ENCODE measurements around the gene JUND.

JUND gene

DNA sequence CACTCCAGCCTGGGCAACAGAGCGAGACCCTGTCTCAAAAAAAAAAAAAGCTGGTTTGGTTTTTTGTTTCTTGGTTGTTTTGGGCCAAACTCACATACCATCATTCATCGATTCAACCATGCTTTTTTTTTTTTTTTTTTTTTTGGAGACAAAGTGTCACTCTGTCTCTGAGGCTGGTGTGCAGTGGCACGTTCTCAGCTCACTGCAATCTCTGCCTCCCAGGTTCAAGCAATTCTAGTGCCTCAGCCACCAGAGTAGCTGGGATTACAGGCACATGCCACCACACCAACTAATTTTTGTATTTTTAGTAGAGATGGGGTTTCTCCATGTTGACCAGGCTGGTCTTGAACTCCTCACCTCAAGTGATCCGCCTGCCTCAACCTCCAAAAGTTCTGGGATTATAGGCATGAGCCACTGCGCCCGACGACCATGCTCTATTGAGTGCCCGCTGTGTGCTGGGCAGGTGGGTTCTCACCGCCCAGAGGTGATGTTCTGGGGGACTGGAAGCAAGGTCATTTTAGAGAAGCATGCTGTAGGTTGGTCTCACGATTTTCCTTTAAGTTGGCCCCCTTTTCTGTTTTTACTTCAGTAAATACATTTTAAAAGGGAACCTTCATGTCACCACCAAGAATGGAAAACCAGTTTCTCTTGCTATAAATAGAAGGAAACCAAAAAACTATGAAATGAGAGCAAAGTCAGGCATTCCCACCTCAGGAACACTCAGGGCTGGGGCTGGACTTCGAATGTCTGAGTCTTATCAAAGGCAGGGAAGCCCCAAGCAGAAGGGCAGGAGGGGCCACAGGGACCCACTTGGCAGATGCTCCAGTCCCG lies 8.3 kb upstream of the JUND start:
- no peak for FAIRE-seq

DNA sequence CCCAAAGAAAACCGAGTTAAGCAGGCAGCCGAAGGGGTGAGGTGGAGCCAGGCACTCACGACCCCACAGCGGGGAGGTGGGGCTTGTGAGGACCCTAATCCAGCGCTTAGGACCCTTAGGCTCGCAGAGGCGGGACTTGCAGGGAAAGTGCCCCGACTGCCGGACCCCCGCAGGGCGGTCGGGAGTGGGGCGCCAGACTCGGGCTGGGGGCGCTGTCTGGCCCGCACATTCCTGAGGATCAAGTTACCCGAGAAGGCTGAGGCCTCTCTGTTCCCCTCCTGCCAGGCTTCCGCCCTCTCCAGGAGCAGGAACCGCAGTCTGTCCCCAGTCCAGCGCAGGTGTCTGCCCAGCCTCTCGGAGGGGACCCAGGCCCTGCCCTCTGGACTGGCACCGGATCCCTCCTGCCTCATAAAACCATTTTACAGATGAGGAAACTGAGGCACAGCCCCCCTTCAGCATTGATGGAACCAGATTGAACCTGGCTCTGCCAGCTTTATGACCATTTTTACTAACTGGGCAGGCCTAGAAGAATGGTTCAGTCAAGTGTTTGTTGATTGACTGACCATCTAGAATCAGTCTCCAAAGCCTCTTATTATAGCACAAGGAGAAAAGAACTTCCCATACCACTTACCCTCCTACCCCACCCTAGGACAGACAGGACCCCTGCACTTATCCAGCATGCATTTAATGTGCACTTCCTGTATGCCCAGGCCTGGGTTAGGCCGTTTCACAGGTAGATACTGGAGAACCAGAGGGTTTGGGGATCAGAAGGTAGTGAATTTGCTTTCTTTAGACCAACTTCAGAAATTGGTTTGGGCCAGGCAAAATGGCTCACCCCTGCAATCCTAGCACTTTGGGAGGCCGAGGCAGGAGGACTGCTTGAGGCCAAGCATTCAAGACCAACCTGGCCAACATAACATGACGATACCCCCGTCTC lies 6.7 kb upstream of the JUND start:
- no peak for FAIRE-seq

DNA sequence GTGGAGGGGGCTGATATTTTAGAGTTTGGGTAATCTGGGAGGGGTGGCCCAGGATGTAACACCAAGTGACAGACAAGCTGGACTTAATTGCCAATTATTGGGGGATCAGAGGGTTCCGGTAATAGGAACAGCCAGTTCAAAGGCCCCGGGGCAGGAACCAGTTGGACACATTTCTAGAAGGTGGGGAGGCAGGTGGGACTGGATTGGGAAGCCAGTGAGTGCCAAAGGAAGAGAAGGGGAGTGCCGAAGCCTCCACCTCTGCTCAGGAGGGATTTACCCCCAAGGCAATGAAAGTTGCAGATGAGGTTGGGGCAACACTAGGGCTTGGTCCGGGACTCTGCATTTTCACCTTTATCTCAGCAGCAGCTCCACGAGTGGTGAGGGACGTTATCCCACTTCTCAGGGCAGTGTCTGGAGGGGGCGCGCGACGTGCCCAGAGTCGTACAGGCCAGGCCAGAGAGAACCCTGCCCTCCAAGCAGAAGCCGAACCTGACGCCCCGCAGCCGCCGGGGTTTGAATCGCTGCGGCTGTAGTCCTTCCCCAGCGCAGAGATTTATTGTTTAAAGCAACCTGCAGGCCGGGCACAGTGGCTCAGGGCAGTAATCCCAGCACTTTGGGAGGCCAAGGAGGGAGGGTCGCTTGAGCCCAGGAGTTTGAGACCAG lies 5.7 kb upstream of the JUND start:
- FAIRE-seq: no peak

DNA sequence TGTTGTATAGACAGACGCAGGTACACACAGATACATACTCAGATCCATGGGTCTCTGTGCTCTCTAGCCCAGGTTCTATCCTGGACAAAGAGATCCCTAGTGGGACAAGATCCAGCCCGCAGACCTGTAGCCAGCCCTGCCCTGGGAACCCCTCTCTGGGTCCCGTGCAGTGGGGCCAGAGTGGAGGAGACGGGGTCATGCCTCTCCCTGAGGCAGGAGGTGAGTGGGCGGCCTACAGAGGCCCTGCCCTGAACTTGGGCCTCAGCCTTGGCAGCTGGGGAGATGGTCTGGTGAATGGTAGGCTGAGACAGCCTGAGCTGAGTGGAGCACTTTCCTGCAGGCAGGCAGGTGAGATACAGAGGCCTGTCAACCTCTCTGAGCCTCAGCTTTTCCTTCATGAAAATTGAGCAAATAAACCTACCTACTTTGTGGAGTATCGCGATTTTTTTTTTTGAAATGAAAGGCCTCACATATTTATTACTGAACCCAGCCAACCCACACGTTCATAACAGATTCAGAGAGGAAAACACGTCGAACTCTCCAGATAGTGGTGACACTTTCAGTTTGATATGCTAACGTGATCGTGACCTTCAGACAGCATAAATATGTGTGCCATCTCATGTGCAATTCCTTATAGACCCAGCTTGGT lies 3.4 kb upstream of the JUND start:
- FAIRE-seq: no peak

DNA sequence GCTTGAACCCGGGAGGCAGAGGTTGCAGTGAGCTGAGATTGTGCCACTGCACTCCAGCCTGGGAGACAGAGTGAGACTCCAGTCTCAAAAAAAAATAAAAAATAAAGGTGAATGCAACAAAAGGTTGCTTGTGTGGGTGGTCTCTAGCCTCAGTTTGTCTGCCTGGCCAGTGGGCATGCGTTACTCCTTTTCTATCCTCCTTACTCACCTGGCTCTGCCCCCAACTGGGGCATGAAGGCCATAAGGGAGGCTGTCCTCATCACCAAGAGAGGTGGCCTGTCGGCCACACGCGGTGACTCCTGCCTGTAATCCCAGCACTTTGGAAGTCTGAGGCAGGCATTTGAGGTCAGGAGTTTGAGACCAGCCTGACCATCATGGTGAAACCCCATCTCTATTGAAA lies 1.9 kb upstream of the JUND start:
- no peak for FAIRE-seq

DNA sequence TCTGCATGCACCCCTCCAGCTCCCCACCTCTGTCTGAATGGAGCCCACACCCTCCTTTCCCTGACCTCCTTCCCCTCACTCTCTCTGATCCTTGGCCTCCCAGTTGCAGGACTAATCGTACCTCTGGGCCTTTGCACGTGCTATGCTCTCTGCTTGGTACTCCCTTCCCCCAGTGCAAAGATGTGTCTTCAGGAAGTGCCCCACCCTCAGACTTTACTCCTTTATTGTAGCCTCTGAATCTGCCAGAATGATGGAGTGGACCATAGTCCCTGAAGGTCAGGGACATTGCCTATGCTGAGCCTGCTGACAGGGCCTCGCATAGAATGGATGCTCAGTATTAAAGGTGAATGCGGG lies 1.3 kb upstream of the JUND start:
- no peak for FAIRE-seq

DNA sequence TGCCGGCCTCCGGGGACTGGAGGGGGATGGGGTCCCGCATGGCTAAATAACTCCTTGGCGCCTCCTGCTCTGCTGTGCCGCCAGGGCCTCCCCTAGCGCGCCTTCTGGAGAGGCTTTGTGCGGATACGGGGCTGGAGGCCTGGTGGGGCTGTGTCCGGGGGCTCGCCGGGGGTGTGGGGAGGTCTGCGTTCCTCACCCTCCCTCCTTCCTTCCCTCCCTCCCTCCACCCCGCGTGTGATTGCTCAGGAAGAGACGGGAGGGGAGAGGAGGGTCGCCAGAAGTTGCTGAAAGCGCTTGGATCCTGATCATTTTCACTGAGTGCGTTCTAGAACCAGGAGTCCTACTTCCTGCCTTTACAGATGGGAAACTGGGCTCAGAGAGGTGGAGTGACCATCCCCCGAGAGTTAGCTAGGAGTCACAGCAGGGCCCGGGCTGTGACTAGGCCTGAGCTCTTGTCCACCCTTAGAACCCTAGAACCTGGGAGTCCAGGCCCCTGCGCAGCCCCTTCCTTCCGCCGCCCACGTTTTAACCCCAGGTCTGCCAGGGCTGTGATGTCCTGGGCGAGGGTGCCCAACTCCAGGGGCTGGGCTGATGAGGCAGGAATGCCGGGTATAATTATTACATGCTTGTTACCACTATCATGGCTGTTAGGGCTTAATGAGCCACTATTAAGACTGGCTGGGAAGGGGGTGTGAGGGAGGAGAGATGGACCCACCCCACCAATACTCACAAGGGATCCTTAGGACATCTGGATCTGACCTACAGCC lies 782 bp upstream of the JUND start:
- no peak for FAIRE-seq

DNA sequence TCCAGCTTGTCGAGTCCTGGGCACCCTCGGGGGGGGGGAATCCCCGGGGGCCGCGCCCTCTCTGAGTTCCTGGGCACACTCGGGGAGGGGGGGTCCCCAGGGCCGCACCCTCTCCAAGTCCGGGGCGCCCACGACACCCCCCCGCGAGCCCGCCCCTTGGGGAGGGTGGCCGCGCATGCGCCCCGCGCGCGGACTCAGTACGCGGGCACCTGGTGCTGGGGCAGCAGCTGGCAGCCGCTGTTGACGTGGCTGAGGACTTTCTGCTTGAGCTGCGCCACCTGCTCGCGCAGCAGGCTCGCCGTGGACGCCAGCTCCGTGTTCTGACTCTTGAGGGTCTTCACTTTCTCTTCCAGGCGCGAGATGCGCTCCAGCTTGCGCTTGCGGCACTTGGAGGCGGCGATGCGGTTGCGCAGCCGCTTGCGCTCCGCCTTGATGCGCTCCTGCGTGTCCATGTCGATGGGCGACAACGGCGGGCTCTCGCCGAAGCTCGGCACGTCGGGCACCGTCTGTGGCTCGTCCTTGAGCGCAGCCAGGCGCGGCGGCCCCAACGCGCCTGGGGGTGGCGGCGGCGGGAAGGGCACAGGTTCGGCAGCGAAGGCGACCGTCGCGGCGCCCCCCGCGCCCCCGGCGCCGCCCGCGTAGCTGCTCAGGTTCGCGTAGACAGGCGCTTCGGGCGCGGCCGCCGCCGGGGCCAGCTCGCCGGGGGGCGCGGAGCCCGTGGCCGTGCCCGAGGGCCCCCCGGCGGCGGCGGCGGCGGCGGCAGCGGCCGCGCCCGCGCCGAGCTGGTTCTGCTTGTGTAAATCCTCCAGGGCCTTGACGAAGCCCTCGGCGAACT lies 958 bp downstream of the JUND start:
- no peak for FAIRE-seq

DNA sequence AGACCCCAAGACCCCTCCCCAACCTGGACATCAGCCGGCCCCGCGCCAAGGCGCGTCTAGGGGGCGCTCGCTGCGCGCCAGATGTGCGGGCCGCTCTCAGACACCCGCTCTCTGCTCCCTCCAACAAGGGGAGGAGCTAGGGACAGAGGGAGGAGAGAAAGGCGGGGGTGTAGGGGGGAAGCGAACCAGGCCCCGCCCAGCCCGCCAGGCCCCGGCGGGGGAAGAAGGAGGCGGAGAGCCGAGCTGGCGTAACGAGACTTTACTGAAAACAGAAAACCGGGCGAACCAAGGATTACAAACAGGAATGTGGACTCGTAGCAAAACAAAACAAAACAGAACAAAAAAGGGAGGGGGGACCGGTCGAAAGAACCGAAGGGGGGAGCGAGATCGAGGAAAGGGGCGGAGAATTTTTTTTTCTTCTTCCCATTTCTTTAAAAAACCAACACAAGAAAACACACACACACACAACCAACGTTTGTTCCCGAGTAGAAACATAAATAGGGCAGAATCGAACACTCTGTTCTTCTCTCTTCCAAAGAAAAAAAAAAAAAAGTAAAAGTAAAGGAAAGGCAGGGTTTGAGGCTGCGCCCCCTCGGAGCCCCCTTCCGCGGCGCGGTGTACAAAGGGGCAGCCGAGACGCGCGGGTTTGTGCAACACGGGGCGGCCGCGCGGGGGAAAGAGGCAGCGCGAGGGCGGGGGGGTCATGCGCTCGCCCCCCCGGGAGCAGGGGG lies 1.7 kb downstream of the JUND start:
- FAIRE-seq: no peak

DNA sequence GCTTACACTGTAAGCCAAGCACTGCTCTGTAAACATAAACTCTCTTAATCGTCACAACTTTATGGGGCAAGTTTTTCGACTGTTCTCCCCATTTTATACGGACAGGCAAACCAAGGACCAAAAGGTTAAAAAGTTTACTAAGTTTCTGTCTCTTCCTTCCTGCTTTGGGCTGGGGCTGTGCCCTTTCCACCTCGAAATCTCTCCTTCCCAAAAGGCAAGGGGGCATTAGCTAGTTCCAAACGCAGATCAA lies 2.2 kb downstream of the JUND start:
- no peak for FAIRE-seq

DNA sequence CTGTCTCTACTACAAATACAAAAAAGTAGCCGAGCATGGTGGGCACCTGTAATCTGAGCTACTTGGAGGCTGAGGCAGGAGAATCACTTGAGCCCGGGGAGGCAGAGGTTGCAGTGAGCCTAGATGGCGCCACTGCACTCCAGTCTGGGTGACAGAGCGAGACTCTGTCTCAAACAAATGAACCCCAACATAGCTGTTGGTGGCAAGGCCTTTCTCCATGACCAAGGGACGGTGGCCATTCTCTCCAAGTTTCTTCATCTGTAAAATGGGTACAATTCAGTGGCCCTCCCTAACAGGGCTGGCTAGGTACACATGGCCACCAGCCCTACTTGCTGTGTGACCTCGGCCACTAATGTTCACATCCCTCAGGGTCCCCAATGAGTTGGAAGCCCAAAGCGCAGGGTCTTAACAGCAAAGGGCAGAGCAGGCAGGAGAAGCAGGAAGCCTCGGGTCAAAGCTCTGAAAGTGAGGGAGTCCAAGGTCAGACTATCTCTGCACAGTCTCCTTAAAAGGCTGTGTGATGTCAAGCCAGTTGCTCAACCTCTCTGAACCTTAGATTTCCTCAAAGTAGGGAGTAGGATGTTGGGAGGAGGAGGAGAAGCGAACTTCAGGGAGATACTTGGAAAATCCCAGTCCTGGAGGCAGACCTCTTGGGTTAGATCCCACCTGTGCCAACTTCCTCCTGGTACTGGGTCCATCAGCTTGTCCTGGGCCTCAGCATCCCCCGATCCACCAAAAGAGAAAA lies 2.7 kb downstream of the JUND start:
- no peak for FAIRE-seq

DNA sequence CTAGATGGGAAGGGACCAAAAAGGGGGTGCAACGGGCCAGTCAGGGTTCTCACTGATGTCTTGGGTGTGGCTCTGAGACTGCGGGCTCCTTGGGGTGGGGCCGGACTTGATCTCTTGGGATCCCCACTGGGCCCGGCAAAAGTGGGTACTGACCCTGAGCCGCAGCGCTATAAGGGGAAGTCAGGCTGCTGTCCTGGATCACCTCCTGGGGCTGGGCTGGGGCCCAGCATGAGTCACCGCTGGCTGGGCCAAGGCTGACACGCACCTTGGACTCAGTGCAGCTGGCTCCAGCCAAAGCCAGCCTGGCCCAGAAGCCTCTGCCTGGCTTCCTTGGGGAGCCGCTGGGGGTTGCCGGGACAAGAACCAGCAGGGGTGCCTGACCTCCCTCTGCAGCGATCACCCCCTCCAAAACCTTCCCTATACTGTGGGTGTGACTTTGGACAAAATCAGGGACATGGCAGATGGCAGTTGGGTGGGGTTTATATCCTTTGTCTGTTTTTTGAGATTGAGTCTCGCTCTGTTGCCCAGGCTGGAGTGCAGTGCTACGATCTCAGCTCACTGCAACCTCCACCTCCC lies 6.6 kb downstream of the JUND start:
- no peak for FAIRE-seq

DNA sequence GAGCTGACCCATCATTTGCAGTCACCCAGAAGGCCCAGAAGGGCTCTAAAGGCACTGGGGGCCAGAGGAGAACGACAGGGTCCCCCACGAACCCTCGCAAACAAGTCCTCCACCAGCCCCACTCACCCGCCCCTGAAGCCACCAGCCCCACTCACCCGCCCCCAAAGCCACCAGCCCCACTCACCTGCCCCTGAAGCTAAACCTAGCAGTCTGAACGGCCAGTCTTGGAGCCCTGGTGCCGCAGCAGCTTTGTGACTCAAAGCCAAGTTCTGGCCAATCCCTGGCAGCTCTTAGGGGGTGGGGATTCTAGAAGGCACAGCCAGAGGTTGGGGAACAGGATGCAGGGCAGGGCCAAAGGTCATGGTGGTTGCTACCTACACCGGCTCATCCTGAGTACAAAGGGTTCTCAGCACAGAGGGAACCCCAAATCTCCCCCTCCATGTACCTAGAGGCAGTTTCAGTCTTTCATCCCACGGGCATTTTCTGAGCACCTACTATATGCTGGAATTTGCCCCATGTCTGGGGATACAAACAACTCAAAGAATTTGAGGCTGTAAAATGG lies 7.1 kb downstream of the JUND start, which contains the start of gene IQCN:
TSS of gene IQCN (minus strand) at position 234 of the 562 bp plus-strand sequence. CDS start 4,974 bp downstream, outside the sequence.
- FAIRE-seq: no peak

DNA sequence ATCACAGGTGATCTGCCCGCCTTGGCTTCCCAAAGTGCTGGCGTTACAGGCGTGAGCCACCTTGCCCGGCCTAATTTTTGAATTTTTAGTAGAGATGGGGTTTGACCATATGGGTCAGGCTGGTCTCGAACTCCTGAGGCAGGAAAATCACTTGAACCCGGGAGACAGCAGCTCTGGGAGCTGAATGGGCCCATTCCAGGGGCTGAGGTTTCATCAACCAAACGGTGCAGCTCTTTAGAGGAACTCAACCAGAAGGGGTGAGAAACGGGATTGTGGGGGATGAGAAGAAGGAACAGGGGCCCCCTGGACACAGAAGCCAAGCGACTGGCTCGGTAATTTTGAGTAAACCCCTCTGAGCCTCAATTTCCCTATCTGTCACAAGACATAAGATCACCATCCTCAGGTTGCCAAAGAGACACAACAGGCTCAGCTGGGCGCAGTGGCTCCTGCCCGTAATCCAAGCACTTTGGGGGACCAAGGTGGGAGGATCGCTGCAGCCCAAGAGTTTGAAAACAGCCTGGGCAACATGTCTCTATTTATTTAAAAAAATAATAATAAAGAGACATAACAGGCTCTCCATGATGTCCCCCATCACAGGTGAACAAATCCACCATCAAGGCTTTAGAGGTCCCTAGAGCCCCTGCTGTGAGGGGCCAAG lies 7.7 kb downstream of the JUND start:
- no peak for FAIRE-seq

DNA sequence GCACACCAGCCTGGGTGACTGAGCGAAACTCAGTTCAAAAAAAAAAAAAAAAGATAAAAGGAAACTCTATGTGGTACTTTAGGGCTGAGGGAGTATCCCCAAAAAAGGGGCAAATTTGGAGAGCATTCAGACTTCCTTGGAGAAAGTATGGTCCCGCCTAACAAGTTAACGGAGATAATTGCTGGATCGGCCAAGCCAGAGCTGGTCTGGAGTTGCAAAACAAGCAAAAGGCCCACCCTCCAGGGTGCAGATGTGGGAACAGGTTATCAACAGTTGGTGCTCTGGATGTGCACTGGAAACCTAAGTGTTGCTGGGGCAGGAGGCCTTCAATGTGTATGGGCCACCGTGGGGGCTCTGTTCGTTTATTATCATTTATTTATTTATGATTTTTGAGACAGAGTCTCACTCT lies 10.0 kb downstream of the JUND start:
- no peak for FAIRE-seq

DNA sequence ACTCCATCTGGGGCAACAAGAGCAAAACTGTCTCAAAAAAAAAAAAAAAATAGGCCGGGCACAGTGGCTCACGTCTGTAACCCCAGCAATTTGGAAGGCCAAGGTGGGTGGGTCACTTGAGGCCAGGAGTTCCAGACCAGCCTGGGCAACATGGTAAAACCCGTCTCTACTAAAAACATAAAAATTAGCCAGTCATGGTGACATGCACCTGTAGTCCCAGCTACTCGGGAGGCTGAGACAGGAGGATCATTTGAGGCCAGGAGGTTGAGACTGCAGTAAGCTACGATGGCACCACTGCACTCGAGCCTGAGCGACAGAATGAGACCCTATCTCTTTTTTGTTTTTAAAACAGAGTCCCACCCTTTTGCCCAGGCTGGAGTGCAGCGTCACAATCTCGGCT lies 11.1 kb downstream of the JUND start:
- FAIRE-seq: no peak

DNA sequence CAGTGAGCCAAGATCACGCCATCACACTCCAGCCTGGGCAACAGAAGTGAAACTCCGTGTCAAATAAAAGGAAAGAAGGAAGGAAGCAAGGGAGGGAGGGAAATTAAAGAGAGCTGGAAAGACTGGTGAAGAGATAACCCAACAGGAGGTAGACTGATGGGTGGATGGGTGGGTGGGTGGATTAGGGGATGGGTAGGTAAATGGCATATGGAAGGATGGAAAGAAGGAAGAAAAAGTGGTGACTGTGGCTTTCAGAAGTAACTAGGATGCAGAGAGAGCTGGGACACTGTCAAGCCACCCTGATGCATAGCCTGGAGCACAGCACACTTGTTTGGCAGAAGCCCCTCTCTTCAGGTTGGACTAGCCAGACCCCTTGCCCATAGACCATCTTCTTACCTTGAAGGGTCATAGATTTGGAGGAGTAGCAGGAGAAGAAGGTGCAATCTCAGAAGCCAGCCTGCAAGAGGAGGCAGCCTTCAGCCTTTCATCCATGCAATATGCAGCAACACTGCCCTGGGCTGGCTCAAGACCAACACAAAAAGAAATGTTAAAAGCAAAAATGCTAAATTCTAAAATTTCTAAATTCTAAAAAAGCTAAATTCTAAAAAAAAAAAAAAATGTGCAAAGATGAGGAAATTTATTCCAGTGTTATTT lies 12.2 kb downstream of the JUND start:
- FAIRE-seq: no peak
